Measurements from ENCODE around the gene CEACAM21.

DNA sequence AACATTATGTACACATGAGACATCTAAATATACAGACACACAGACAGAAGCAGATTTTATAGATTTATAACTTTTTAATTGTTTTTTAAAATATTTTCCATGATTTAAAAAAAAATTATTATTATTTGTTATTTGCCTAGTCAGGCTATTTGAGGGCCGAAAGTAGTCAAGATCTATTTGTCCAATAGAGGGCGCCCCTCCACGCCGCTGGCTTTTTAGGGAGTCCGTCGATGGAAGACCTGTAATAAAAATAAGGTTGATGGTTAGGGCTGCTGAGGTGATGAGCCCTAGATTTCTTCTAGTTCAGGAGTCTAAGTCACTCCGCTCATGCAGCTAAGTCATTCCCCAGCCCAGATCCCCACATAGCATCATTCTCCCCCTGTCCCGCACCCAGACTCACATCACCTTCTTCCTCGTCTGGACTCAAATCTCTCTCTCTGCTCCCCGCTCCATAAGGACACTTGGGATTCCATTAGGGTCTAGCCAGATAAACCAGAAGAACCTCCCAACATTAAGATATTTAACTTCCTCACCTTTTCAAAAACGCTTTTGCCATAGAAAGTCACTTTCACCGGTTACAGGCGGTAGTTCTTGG, 33.9 kb upstream of the CEACAM21 start:
- no peak for TF ChIP-seq POLR2A (IDR thresholded peaks at IDR 0.05)
- TF ChIP-seq, protein P1, sequence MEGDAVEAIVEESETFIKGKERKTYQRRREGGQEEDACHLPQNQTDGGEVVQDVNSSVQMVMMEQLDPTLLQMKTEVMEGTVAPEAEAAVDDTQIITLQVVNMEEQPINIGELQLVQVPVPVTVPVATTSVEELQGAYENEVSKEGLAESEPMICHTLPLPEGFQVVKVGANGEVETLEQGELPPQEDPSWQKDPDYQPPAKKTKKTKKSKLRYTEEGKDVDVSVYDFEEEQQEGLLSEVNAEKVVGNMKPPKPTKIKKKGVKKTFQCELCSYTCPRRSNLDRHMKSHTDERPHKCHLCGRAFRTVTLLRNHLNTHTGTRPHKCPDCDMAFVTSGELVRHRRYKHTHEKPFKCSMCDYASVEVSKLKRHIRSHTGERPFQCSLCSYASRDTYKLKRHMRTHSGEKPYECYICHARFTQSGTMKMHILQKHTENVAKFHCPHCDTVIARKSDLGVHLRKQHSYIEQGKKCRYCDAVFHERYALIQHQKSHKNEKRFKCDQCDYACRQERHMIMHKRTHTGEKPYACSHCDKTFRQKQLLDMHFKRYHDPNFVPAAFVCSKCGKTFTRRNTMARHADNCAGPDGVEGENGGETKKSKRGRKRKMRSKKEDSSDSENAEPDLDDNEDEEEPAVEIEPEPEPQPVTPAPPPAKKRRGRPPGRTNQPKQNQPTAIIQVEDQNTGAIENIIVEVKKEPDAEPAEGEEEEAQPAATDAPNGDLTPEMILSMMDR (IDR thresholded peaks at IDR 0.05): peak in 2 of 3 experiments; percentile 40 to 47

Data from testis (tissue), 2 donors.